NCI-H526 (cell line): ENCODE measurements around the gene MED10.

Source experiments
- DNase-seq, 2 experiments: peaks; one replicate each; lab custom pipeline; 2025; lab: John Stamatoyannopoulos, UW

The MED10 gene

GRCh38 chr5:6377905-6378765, at the start of gene MED10:
Gene MED10, minus strand, starts transcription at chr5:6378547. Its CDS starts 64 bp downstream, at chr5:6378483.
- DNase-seq: peak; percentile 84 to 97

GRCh38 chr5:6427694-6428093, 49.3 kb upstream of the MED10 start:
- DNase-seq: no peak

GRCh38 chr5:6424700-6425099, 46.4 kb upstream of the MED10 start:
- no peak for DNase-seq

- peak; percentile 14 to 49 for DNase-seq
These were observed 45.8 kb upstream of the MED10 start for GRCh38 chr5:6424110-6424659.

- no peak for DNase-seq
These were observed 45.2 kb upstream of the MED10 start for GRCh38 chr5:6423327-6424109.

GRCh38 chr5:6419340-6419852, 41.0 kb upstream of the MED10 start:
- no peak for DNase-seq

- no peak for DNase-seq
These were observed 40.4 kb upstream of the MED10 start for GRCh38 chr5:6418679-6419276.

GRCh38 chr5:6417657-6418056, 39.3 kb upstream of the MED10 start:
- no peak for DNase-seq

GRCh38 chr5:6412811-6413210, 34.5 kb upstream of the MED10 start:
- no peak for DNase-seq

GRCh38 chr5:6411141-6411540, 32.8 kb upstream of the MED10 start:
- DNase-seq: no peak

- DNase-seq: no peak
These were observed 32.1 kb upstream of the MED10 start for GRCh38 chr5:6410421-6410820.

GRCh38 chr5:6408627-6409446, 30.5 kb upstream of the MED10 start:
- DNase-seq: no peak

- no peak for DNase-seq
These were observed 29.9 kb upstream of the MED10 start for GRCh38 chr5:6408260-6408596.

GRCh38 chr5:6407558-6408259, 29.4 kb upstream of the MED10 start:
- no peak for DNase-seq

GRCh38 chr5:6405591-6405990, 27.2 kb upstream of the MED10 start:
- no peak for DNase-seq

- DNase-seq: no peak
These were observed 25.8 kb upstream of the MED10 start for GRCh38 chr5:6404129-6404528.

GRCh38 chr5:6403416-6403815, 25.1 kb upstream of the MED10 start:
- DNase-seq: no peak

GRCh38 chr5:6402939-6403338, 24.6 kb upstream of the MED10 start:
- DNase-seq: no peak

- DNase-seq: no peak
These were observed 23.1 kb upstream of the MED10 start for GRCh38 chr5:6401410-6401809.

GRCh38 chr5:6399980-6400910, 21.9 kb upstream of the MED10 start:
- DNase-seq: no peak
